Gastroesophageal sphincter (tissue), 4 donors: ENCODE measurements around the gene RASSF7. TPM values are rescaled to one million over a fixed set of nuclear protein-coding genes. Genes with fewer than 3 reads are reported as not detected.

Source experiments
- ATAC-seq: fragments of 150-250 bp; one replicate; pipeline ENCODE4 v1.9.1; 2016; ENCODE audit warnings: mild to moderate bottlenecking, moderate library complexity
- H3K27ac ChIP-seq, 4 donors: fragments of 200-600 bp; sonication (generic) in 3 of 4; 1 replicate in 3 of 4; 2 replicates in 1 of 4; pipeline ENCODE4 v1.5.1; 2016 to 2019
- H3K27me3 ChIP-seq: fragments of 200-600 bp; sonication (generic); one replicate; pipeline ENCODE4 v1.5.1; 2019
- H3K36me3 ChIP-seq, 2 donors: fragments of 200-600 bp; sonication (generic); one replicate each; pipeline ENCODE4 v1.5.1; 2019; ENCODE audit warnings: control low read depth in 1 of 2
- H3K4me1 ChIP-seq, 3 donors: fragments of 200-600 bp; sonication (generic); 1 replicate in 2 of 3; 2 replicates in 1 of 3; pipeline ENCODE4 v1.5.1; 2016 to 2019; ENCODE audit warnings: control low read depth in 2 of 3
- H3K4me3 ChIP-seq, 2 donors: fragments of 200-600 bp; sonication (generic); one replicate each; pipeline ENCODE4 v1.5.1; 2019; ENCODE audit warnings: mild to moderate bottlenecking in 1 of 2, moderate library complexity in 1 of 2
- H3K9me3 ChIP-seq, 3 donors: fragments of 200-600 bp; sonication (generic); one replicate each; pipeline ENCODE4 v1.5.1; 2017 to 2019; ENCODE audit warnings: control low read depth in 2 of 3
- EP300 ChIP-seq: sonication (generic); formaldehyde crosslinking; IDR thresholded peaks from one replicate; pipeline ENCODE4 v1.6.1; 2017; ENCODE audit warnings: antibody characterized with exemption, mild to moderate bottlenecking
- POLR2A ChIP-seq, 2 donors: fragments of 450-650 bp; IDR thresholded peaks; one replicate each; pipeline ENCODE4 v1.6.1; 2017; ENCODE audit warnings: antibody characterized with exemption in 2 of 2, mild to moderate bottlenecking in 2 of 2, moderate library complexity in 1 of 2
- POLR2AphosphoS5 ChIP-seq: sonication (generic); formaldehyde crosslinking; IDR thresholded peaks from one replicate; pipeline ENCODE4 v1.6.1; 2017; ENCODE audit warnings: antibody characterized with exemption
- WGBS, 2 donors: methylation state at CpG; one replicate each; pipeline ENCODE4 v1.1.5; 2018; ENCODE audit warnings: low coverage in 1 of 2; 5-methylcytosine and 5-hydroxymethylcytosine counted together
- small RNA-seq, 4 donors: library from RNA; depleted of rRNA; stranded (forward); fragments of <200 nt; gene quantifications; one replicate each; pipeline ENCODE3, GENCODE V24; 2016
- total RNA-seq, 4 donors: library from RNA; depleted of rRNA; stranded (reverse); fragments of >200 nt; gene quantifications; one replicate each; pipeline ENCODE4 v1.1.0, GENCODE V29; 2016
- TF ChIP-seq, protein P1 (sequence below), 4 experiments: fragments of 200-600 bp in 2 of 4; fragments of 450-650 bp in 2 of 4; sonication (generic) in 1 of 4; IDR thresholded peaks; one replicate each; pipeline ENCODE4 v1.5.1; 2017 to 2019; ENCODE audit warnings: antibody characterized with exemption in 4 of 4, mild to moderate bottlenecking in 2 of 4, moderate library complexity in 2 of 4

Gene RASSF7
- total RNA-seq, 4 donors from 2014 or later = 3.4 to 12.5 (median 8.6) TPM

GRCh38 chr11:611001-611996 is 50.5 kb downstream of the RASSF7 start:
- ATAC-seq = no peak
- TF ChIP-seq, protein P1, sequence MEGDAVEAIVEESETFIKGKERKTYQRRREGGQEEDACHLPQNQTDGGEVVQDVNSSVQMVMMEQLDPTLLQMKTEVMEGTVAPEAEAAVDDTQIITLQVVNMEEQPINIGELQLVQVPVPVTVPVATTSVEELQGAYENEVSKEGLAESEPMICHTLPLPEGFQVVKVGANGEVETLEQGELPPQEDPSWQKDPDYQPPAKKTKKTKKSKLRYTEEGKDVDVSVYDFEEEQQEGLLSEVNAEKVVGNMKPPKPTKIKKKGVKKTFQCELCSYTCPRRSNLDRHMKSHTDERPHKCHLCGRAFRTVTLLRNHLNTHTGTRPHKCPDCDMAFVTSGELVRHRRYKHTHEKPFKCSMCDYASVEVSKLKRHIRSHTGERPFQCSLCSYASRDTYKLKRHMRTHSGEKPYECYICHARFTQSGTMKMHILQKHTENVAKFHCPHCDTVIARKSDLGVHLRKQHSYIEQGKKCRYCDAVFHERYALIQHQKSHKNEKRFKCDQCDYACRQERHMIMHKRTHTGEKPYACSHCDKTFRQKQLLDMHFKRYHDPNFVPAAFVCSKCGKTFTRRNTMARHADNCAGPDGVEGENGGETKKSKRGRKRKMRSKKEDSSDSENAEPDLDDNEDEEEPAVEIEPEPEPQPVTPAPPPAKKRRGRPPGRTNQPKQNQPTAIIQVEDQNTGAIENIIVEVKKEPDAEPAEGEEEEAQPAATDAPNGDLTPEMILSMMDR (IDR thresholded peaks at IDR 0.05) = no peak
- TF ChIP-seq EP300 = no peak
- TF ChIP-seq POLR2AphosphoS5 = no peak
- TF ChIP-seq POLR2A (IDR thresholded peaks at IDR 0.05) = no peak
- 40 to 76% methylated on average over 1 to 10 of the region's 49 CpGs for WGBS, 2 donors
- Histone ChIP-seq H3K4me3 (no peak overlapping the region), H3K9me3 (no peaks in the 10 kb centered on the region), H3K27ac (no peak overlapping the region), H3K4me1 (peaks cover 0 to 42% (median 25%) of the 10 kb centered on the region in 3 donors), H3K27me3 (no peaks in the 10 kb centered on the region), H3K36me3 (peaks cover 0 to 79% of the 10 kb centered on the region in 2 donors)

GRCh38 chr11:612201-612960 is 51.6 kb downstream of the RASSF7 start:
- Histone ChIP-seq H3K4me1 (peaks cover 0 to 44% (median 28%) of the 10 kb centered on the region in 3 donors), H3K9me3 (no peaks in the 10 kb centered on the region), H3K4me3 (no peak overlapping the region), H3K27me3 (no peaks in the 10 kb centered on the region), H3K27ac (peak overlapping the region in 3 of 4 donors; percentile 87 to 94 (median 93)), H3K36me3 (peaks cover 0 to 69% of the 10 kb centered on the region in 2 donors)
- TF ChIP-seq POLR2A (IDR thresholded peaks at IDR 0.05) = no peak
- TF ChIP-seq EP300 = no peak
- TF ChIP-seq POLR2AphosphoS5 = no peak
- TF ChIP-seq, protein P1 (IDR thresholded peaks at IDR 0.05) = peak in 1 of 4 experiments; percentile 14
- WGBS, 2 donors = 20 to 36% methylated on average over 2 of the region's 27 CpGs
- no peak for ATAC-seq

- Histone ChIP-seq H3K4me1 (peaks cover 0 to 44% (median 28%) of the 10 kb centered on the region in 3 donors), H3K27ac (peak overlapping the region in 3 of 4 donors; percentile 87 to 94 (median 93)), H3K4me3 (no peak overlapping the region), H3K36me3 (peaks cover 0 to 68% of the 10 kb centered on the region in 2 donors), H3K9me3 (no peaks in the 10 kb centered on the region), H3K27me3 (no peaks in the 10 kb centered on the region)
- no peak for ATAC-seq
- TF ChIP-seq, protein P1 (IDR thresholded peaks at IDR 0.05) = no peak
- TF ChIP-seq POLR2A (IDR thresholded peaks at IDR 0.05) (no peak), POLR2AphosphoS5 (no peak), EP300 (no peak)
- 100% methylated on average over 1 to 2 of the region's 10 CpGs for WGBS, 2 donors
These were observed 52.2 kb downstream of the RASSF7 start for GRCh38 chr11:612961-613300.

DNA sequence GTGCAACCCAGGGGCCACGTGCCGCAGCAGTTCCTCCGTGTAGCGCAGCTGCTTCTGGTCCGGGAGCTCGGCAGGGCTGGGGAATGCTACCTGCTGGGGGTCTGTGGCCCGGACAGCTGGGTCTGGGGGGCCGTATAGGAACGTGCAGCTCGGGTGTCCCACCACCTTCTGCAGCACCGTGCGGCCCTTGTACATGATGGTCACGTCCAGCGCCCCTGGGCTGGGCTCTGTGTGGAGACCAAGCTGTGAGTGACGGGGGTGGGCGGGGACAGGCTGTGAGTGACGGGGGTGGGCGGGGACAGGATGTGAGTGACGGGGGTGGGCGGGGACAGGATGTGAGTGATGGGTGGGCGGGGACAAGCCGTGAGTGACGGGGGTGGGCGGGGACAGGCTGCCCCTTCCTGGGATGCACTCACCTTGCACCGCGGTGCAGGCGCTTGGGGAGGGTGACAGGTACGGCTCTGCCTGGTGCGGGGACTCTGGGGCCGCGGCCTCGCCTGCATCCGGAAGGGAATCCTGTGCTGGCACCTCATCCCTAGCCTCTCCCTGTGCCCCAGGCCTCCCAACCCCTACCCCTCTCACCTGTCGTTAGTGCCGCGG is 52.7 kb downstream of the RASSF7 start:
- peak overlapping the region in 3 of 4 donors; percentile 87 to 94 (median 93) for H3K27ac ChIP-seq
- peaks cover 0 to 68% of the 10 kb centered on the region in 2 donors for H3K36me3 ChIP-seq
- H3K9me3 ChIP-seq = no peaks in the 10 kb centered on the region
- H3K27me3 ChIP-seq = no peaks in the 10 kb centered on the region
- no peak for ATAC-seq
- peaks cover 0 to 44% (median 28%) of the 10 kb centered on the region in 3 donors for H3K4me1 ChIP-seq
- WGBS, 2 donors = 45% methylated on average over 19 of the region's 36 CpGs; no CpG with 5 or more reads in 1 of the 2 donors
- H3K4me3 ChIP-seq = peak overlapping the region in 1 of 2 donors; percentile 75
- TF ChIP-seq POLR2AphosphoS5 (no peak), POLR2A (IDR thresholded peaks at IDR 0.05) (no peak)

Small RNAs within 50 kb of the gene (small RNA-seq; reads per million reads assigned to genes)
- 4.1 to 14.9 (median 9.4) reads per million in 4 donors for gene MIR210

Other genes with a start within 250 kb of the RASSF7 start
- 100 to 1,000 TPM in 3 of 4 donors, 10 to 100 TPM in 1; 29.9 to 138 (median 112) TPM for gene IFITM1, start 246.9 kb upstream of the RASSF7 start, total RNA-seq
- 100 to 1,000 TPM; 219 to 467 (median 305) TPM for gene IFITM3, start 240.1 kb upstream of the RASSF7 start, total RNA-seq
- 10 to 100 TPM in 1 of 4 donors, 1 to 10 TPM in 3; 3.2 to 10.6 (median 4.8) TPM for gene B4GALNT4, start 191.5 kb upstream of the RASSF7 start, total RNA-seq
- 10 to 100 TPM in 1 of 4 donors, 1 to 10 TPM in 2, under 1 TPM in 1; 0.67 to 14.3 (median 2.3) TPM for gene PKP3, start 166.8 kb upstream of the RASSF7 start, total RNA-seq
- gene SIGIRR, start 146.0 kb upstream of the RASSF7 start, total RNA-seq = 10 to 100 TPM; 37.4 to 49.5 (median 44.8) TPM
- gene ANO9, start 119.0 kb upstream of the RASSF7 start, total RNA-seq = under 1 TPM in 3 of 4 donors, not detected in 1; 0.22 to 0.94 (median 0.47) TPM
- gene PTDSS2, start 110.7 kb upstream of the RASSF7 start, total RNA-seq = 10 to 100 TPM; 23.4 to 55.9 (median 43.1) TPM
- gene RNH1, start 53.7 kb upstream of the RASSF7 start, total RNA-seq = 100 to 1,000 TPM; 243 to 354 (median 264) TPM
- 10 to 100 TPM; 41.1 to 68.0 (median 53.8) TPM for gene HRAS, start 25.4 kb upstream of the RASSF7 start, total RNA-seq
- gene LRRC56, start 23.4 kb upstream of the RASSF7 start, total RNA-seq = under 1 TPM in 3 of 4 donors, not detected in 1; 0.13 to 0.69 (median 0.20) TPM
- 1 to 10 TPM in 3 of 4 donors, under 1 TPM in 1; 0.81 to 2.1 (median 1.1) TPM for gene LMNTD2, start 232 bp upstream of the RASSF7 start, total RNA-seq
- 10 to 100 TPM; 18.0 to 28.0 (median 25.1) TPM for gene PHRF1, start 15.5 kb downstream of the RASSF7 start, total RNA-seq
- gene IRF7, start 55.0 kb downstream of the RASSF7 start, total RNA-seq = 10 to 100 TPM in 3 of 4 donors, 1 to 10 TPM in 1; 5.4 to 25.4 (median 13.9) TPM
- not detected for gene CDHR5, start 64.0 kb downstream of the RASSF7 start, total RNA-seq
- not detected for gene SCT, start 66.2 kb downstream of the RASSF7 start, total RNA-seq
- under 1 TPM in 1 of 4 donors, not detected in 3; 0.27 TPM for gene DRD4, start 76.3 kb downstream of the RASSF7 start, total RNA-seq
- gene DEAF1, start 134.3 kb downstream of the RASSF7 start, total RNA-seq = 10 to 100 TPM; 19.9 to 45.0 (median 35.0) TPM
- gene TMEM80, start 134.8 kb downstream of the RASSF7 start, total RNA-seq = 10 to 100 TPM; 35.6 to 65.8 (median 48.6) TPM
- gene EPS8L2, start 145.3 kb downstream of the RASSF7 start, total RNA-seq = 10 to 100 TPM in 3 of 4 donors, 1 to 10 TPM in 1; 9.7 to 33.9 (median 24.0) TPM
- gene TALDO1, start 186.5 kb downstream of the RASSF7 start, total RNA-seq = 100 to 1,000 TPM; 161 to 201 (median 185) TPM
- gene GATD1, start 216.5 kb downstream of the RASSF7 start, total RNA-seq = 10 to 100 TPM; 28.9 to 33.8 (median 31.2) TPM
- gene CEND1, start 229.1 kb downstream of the RASSF7 start, total RNA-seq = 1 to 10 TPM in 1 of 4 donors, under 1 TPM in 3; 0.17 to 2.9 (median 0.58) TPM
- gene SLC25A22, start 237.3 kb downstream of the RASSF7 start, total RNA-seq = 10 to 100 TPM in 1 of 4 donors, 1 to 10 TPM in 3; 5.2 to 14.5 (median 6.9) TPM
- 10 to 100 TPM in 2 of 4 donors, 1 to 10 TPM in 2; 1.6 to 23.7 (median 9.0) TPM for gene PIDD1, start 244.3 kb downstream of the RASSF7 start, total RNA-seq
- 100 to 1,000 TPM; 165 to 880 (median 462) TPM for gene RPLP2, start 249.0 kb downstream of the RASSF7 start, total RNA-seq